MM.1S (cell line): Measurements from ENCODE around the gene HSD11B1L.

Source experiments
- DNase-seq: peaks from one replicate; pipeline ENCODE4 v3.0.0-alpha.2; 2015
- H2AFZ ChIP-seq: fragments of 300-600 bp; sonication (generic); 2 replicates; pipeline ENCODE4 v1.6.0; 2016; ENCODE audit warnings: antibody characterized with exemption, low read length
- H3F3A ChIP-seq: fragments of 300-600 bp; sonication (generic); 2 replicates; pipeline ENCODE4 v1.6.1; 2016; ENCODE audit warnings: mild to moderate bottlenecking, antibody characterized with exemption, low read length, moderate library complexity, mixed read lengths; ENCODE audit not compliant: insufficient read depth
- H3K27ac ChIP-seq: fragments of 300-600 bp; sonication (generic); 2 replicates; pipeline ENCODE4 v1.5.1; 2016; ENCODE audit warnings: mild to moderate bottlenecking, low read length
- H3K27me3 ChIP-seq: fragments of 300-600 bp; sonication (generic); replicated peaks from 2 replicates; pipeline ENCODE4 v1.6.0; 2016; ENCODE audit warnings: low read length; ENCODE audit not compliant: insufficient read depth
- H3K36me3 ChIP-seq: fragments of 300-600 bp; sonication (generic); replicated peaks from 2 replicates; pipeline ENCODE4 v1.6.1; 2016; ENCODE audit warnings: mild to moderate bottlenecking, low read length, mixed read lengths; ENCODE audit not compliant: insufficient read depth
- H3K4me1 ChIP-seq: fragments of 300-600 bp; sonication (generic); 2 replicates; pipeline ENCODE4 v1.6.1; 2016; ENCODE audit warnings: low read length, mixed read lengths
- H3K4me2 ChIP-seq: fragments of 300-600 bp; sonication (generic); 2 replicates; pipeline ENCODE4 v1.6.0; 2016; ENCODE audit warnings: low read depth, low read length
- H3K4me3 ChIP-seq: fragments of 300-600 bp; sonication (generic); 2 replicates; pipeline ENCODE4 v1.5.1; 2016; ENCODE audit warnings: low read length, mixed read lengths
- H3K79me2 ChIP-seq: fragments of 300-600 bp; sonication (generic); 2 replicates; pipeline ENCODE4 v1.6.1; 2016; ENCODE audit warnings: mixed run types, low read length, mixed read lengths
- H3K9ac ChIP-seq: fragments of 300-600 bp; sonication (generic); 2 replicates; pipeline ENCODE4 v1.6.1; 2016; ENCODE audit warnings: low read length, mixed read lengths
- H3K9me2 ChIP-seq: fragments of 300-600 bp; sonication (generic); replicated peaks from 2 replicates; pipeline ENCODE4 v1.6.1; 2016; ENCODE audit warnings: mild to moderate bottlenecking, low read length, mixed read lengths; ENCODE audit not compliant: insufficient read depth
- H3K9me3 ChIP-seq: fragments of 300-600 bp; sonication (generic); replicated peaks from 2 replicates; pipeline ENCODE4 v1.6.1; 2016; ENCODE audit warnings: mild to moderate bottlenecking, low read length, mixed read lengths; ENCODE audit not compliant: insufficient read depth
- H4K20me1 ChIP-seq: fragments of 300-600 bp; sonication (generic); 2 replicates; pipeline ENCODE4 v1.6.1; 2016; ENCODE audit warnings: mild to moderate bottlenecking, low read length, moderate library complexity, mixed read lengths; ENCODE audit not compliant: insufficient read depth
- EZH2 ChIP-seq: fragments of 300-600 bp; sonication (generic); optimal IDR thresholded peaks from 2 replicates; pipeline ENCODE3; 2017; ENCODE audit warnings: low read depth, mild to moderate bottlenecking, antibody characterized with exemption, low read length, mixed read lengths
- EZH2phosphoT487 ChIP-seq: fragments of 300-600 bp; sonication (generic); IDR thresholded peaks from 2 replicates; pipeline ENCODE4 v1.6.1; 2018; ENCODE audit warnings: antibody characterized with exemption, low read length
- TF ChIP-seq, protein P1 (sequence below): fragments of 300-600 bp; sonication (generic); IDR thresholded peaks from 2 replicates; pipeline ENCODE4 v1.5.1; 2016; ENCODE audit warnings: antibody characterized with exemption, low read length, mixed read lengths

The HSD11B1L gene

DNA sequence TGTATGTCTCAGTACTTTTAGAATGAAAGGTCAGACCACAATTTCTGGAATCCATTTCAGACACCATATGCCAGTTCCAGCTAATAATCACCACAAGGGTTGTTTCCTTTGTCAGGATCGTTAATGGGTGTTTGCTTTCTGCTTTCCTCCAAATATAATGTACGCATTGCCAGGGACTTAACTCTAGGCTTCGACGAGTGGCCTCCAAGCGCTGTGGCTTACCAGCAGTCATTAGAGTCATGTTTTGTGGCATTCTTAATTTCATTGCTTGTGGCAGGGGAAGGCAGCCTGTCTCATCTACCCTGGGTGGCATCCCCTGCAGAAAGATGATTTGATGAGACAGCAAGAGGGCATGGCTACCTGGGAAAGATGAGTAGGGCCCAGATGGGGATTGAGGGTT, 35.4 kb upstream of the HSD11B1L start:
- peaks cover 50% of the 10 kb centered on the region for H4K20me1 ChIP-seq
- H3F3A ChIP-seq = no peaks in the 10 kb centered on the region
- H3K9me2 ChIP-seq = no peaks in the 10 kb centered on the region
- no peak overlapping the region for H2AFZ ChIP-seq
- no peaks in the 10 kb centered on the region for H3K4me1 ChIP-seq
- no peak overlapping the region for H3K9ac ChIP-seq
- no peak for TF ChIP-seq EZH2phosphoT487
- no peak for TF ChIP-seq EZH2
- TF ChIP-seq, protein P1, sequence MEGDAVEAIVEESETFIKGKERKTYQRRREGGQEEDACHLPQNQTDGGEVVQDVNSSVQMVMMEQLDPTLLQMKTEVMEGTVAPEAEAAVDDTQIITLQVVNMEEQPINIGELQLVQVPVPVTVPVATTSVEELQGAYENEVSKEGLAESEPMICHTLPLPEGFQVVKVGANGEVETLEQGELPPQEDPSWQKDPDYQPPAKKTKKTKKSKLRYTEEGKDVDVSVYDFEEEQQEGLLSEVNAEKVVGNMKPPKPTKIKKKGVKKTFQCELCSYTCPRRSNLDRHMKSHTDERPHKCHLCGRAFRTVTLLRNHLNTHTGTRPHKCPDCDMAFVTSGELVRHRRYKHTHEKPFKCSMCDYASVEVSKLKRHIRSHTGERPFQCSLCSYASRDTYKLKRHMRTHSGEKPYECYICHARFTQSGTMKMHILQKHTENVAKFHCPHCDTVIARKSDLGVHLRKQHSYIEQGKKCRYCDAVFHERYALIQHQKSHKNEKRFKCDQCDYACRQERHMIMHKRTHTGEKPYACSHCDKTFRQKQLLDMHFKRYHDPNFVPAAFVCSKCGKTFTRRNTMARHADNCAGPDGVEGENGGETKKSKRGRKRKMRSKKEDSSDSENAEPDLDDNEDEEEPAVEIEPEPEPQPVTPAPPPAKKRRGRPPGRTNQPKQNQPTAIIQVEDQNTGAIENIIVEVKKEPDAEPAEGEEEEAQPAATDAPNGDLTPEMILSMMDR = no peak
- H3K4me3 ChIP-seq = no peak overlapping the region
- H3K27me3 ChIP-seq = no peaks in the 10 kb centered on the region
- no peaks in the 10 kb centered on the region for H3K9me3 ChIP-seq
- no peak overlapping the region for H3K27ac ChIP-seq
- DNase-seq = no peak
- H3K4me2 ChIP-seq = no peak overlapping the region
- peaks cover 89% of the 10 kb centered on the region for H3K79me2 ChIP-seq
- H3K36me3 ChIP-seq = peaks cover 55% of the 10 kb centered on the region

DNA sequence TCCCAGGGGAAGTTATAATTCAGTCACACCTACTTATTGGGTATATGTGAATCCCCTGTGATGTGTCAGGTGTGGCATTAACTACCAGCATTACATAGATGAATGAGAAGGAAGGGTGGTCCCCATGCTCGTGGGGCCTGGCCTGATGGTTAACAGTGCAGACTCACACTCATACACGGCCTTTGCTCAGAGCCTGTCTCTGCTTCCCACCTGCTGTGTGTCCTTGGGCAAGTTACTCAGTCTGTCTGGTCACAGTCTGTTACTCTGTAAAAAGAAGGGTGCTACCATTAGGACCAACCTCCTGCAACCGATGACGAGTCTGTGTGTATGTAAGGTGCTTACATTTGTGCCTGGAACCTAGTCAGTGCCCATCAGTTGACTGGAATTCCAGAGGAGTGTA, 34.1 kb upstream of the HSD11B1L start:
- Histone ChIP-seq H3K4me2 (no peak overlapping the region), H3K9me2 (no peaks in the 10 kb centered on the region), H3K79me2 (peaks cover 84% of the 10 kb centered on the region), H3K27ac (no peak overlapping the region), H3K9ac (no peak overlapping the region), H3K27me3 (no peaks in the 10 kb centered on the region), H3K36me3 (peaks cover 58% of the 10 kb centered on the region), H3K4me1 (no peaks in the 10 kb centered on the region), H3K4me3 (no peak overlapping the region), H4K20me1 (peaks cover 37% of the 10 kb centered on the region), H3F3A (no peaks in the 10 kb centered on the region), H3K9me3 (no peaks in the 10 kb centered on the region), H2AFZ (no peak overlapping the region)
- DNase-seq = no peak
- TF ChIP-seq EZH2phosphoT487 = no peak
- no peak for TF ChIP-seq EZH2
- TF ChIP-seq, protein P1 = no peak

DNA sequence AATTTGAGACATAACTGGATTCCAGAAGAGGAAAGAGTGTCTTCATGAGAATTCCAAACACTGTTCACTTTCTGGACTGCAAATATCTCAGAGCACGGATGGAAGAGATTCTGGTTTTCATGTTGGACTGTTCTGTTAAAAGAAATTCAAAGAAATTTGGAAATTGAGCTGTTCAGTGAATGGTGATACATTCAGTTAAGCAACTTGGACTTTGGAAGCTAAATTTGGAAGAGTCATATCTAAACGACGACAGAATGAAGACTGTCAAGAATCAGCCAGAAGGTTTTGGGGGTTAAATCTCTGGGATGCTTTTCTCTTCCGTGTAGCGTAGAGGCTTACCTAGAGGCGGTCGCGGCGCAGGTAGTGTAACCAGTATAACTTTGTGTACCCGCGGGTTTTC, 32.4 kb upstream of the HSD11B1L start:
- DNase-seq = no peak
- Histone ChIP-seq H4K20me1 (peaks cover 30% of the 10 kb centered on the region), H3K9me3 (no peaks in the 10 kb centered on the region), H3K4me3 (no peak overlapping the region), H3K27me3 (no peaks in the 10 kb centered on the region), H2AFZ (no peak overlapping the region), H3K4me1 (no peaks in the 10 kb centered on the region), H3K4me2 (no peak overlapping the region), H3K79me2 (peaks cover 79% of the 10 kb centered on the region), H3F3A (no peaks in the 10 kb centered on the region), H3K9me2 (no peaks in the 10 kb centered on the region), H3K9ac (no peak overlapping the region), H3K27ac (no peak overlapping the region), H3K36me3 (peaks cover 57% of the 10 kb centered on the region)
- TF ChIP-seq, protein P1 = no peak
- no peak for TF ChIP-seq EZH2phosphoT487
- TF ChIP-seq EZH2 = no peak
